SKM-1 treated with dmso at 0.1 percent for 144 hours (cell line): ENCODE results near the gene AMPH.
A peak's percentile ranks its signal among the peaks of the same experiment; 100 is the strongest.

Experiments
- DNase-seq: peaks from one replicate; lab custom pipeline; 2025; ENCODE audit not compliant: unreplicated experiment; lab: John Stamatoyannopoulos, UW

AMPH gene

DNA sequence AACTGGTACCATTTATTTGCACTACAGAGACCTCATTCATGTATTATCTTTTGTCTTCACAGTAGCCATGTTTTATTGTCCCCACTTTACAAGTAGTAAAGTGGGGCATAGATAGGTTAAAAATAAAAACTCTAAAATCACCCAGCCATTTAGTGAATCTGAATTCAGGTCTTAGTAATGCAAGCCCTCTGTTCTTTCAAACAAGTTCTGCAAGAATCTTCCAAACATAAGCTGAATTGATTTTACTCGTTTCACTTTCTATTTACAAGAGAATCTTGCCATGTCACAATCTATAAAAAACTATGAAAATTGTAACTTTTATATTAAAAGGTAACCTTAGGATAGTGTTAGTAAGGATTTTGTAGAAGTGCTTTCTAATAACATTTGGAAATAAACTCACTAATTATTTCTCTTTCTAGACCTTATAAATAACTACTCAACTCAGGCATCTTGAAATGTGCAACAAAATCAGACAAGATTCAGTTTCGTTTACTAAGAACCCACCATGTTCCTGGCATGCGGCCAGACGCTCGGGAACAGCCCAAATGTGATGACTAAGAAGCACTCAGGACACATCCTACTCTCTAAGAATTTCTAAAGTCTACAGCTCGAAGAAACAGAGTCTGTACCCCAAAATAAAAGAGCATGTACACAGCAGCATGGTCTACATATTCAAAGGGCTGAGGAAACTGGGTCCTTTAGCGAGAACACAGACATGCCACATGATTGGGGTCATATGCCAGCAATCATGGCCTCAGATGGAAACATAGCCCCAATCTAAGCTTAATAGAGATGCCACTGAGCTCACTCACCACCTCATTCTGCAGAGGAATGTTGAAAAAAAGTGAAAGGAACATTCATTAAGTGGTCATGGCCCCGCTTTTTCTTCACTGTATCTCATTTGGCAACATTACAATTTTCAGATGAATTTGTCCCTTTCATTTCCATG lies 167.6 kb downstream of the AMPH start:
- DNase-seq = no peak

DNA sequence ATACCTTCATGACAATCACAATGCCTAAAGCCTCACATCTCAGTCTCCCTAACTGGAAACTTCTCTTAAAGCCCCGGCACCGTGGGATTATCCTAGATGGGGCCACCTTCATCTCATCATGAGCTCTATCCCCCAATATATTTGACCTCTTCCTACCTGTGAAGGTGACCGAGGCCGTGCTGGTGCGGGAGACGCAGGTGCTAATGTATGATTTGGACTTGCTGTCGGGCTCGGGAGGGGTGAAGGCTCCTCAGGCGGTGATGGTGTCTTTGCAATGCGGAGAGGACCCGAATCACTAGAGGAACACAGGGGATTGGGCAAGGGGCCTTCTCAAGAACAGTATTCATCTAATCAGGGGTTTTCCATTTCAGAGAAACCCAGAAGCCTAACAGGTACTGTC lies 168.4 kb downstream of the AMPH start:
- DNase-seq = no peak

DNA sequence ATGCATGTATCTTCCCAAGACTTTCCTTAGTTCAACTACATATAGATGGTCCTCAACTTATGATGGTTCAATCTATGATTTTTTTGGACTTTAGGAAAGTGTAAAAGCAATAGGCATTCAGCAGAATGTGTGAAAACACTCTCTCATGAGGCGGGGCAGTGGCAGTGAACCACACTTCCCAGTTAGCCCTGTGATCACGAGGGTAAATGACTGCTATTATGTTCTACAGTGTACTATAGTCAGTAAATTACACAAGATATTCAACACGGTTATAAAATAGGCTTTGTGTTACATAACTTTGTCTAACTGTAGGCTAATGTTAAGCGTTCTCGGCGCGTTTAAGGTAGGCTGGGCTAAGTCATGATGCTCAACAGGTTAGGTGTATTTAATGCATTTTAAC lies 169.3 kb downstream of the AMPH start:
- no peak for DNase-seq

GRCh38 chr7:38453826-38454225 lies 177.3 kb downstream of the AMPH start:
- no peak for DNase-seq

- no peak for DNase-seq
Measured at GRCh38 chr7:38453168-38453567, 178.0 kb downstream of the AMPH start.

- DNase-seq = no peak
Measured at GRCh38 chr7:38452681-38453108, 178.5 kb downstream of the AMPH start.

- no peak for DNase-seq
Measured at GRCh38 chr7:38451840-38452239, 179.3 kb downstream of the AMPH start.

GRCh38 chr7:38448584-38449234 lies 182.5 kb downstream of the AMPH start:
- no peak for DNase-seq

GRCh38 chr7:38448054-38448453 lies 183.1 kb downstream of the AMPH start:
- DNase-seq = no peak

DNA sequence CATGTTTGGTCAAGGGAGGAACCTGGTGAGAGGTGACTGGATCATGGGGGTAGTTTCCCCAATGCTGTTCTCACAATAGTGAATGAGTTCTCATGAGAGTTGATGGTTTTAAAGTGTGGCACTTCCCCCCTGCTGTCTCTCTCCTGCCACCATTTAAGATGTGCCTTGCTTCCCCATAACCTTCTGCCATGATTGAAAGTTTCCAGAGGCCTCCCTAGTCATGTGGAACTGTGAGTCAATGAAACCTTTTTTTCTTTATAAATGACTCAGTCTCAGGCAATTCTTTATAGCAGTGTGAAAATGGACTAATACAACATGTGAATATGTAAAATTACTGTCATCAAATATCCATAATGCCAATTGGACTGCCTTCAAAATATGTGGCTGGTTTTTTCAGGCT lies 192.2 kb downstream of the AMPH start:
- no peak for DNase-seq

DNA sequence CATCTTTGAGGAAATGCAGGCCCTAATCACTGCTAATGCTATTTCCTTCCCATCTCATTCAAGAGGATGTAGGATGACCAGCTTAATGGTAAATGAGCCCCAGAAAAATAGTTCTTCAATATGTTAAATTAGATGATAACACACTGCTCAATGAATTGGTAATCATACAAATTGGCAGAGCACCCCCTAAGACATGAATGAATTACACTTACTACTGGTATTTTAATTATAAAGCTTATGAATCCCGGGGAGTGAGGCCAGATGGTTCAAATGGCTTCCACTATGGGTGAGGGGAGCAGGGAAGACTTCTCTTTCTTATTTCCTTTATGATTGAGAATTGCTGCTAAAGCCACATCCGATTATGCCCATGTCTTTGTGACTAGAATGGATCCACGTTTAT lies 198.5 kb downstream of the AMPH start:
- no peak for DNase-seq

DNA sequence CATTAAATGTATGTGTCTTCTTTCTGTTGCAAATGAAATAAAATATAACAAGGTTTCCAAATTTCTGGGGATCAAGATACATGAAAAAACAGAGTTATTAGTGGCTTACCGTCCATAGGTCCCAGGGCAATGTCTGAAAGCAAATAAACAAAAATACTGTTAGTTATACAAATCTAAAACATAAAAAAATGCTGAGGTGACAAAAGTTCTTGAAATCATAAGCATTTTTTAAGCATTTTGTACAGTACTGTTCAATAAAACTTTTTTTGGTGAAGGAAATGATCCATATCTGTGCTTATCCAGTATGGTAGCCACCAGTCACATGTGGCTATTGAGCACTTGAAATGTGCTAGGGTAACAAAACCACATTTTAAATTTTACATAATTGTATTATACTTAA lies 199.1 kb downstream of the AMPH start:
- no peak for DNase-seq

DNA sequence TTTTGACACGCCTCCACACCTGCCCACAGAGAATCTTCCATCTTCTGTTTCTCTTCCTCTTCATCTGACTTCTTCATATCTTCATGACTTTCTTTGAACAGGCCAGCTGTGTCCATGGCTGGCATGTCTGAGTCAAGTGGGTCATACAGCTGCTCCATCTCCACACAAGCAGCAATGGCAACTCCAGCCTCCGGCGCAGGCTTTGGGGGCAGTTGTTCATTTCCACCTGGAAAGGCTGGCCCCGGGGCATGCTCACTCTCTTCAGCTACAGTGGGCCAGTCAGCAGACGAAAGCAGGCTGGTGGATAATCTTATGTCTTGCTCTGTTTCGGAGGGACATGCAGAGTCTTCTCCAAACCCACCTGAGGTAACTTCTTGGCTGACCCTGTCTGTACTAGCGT lies 202.1 kb downstream of the AMPH start:
- DNase-seq = no peak

GRCh38 chr7:38428041-38428440 lies 203.1 kb downstream of the AMPH start:
- no peak for DNase-seq

DNA sequence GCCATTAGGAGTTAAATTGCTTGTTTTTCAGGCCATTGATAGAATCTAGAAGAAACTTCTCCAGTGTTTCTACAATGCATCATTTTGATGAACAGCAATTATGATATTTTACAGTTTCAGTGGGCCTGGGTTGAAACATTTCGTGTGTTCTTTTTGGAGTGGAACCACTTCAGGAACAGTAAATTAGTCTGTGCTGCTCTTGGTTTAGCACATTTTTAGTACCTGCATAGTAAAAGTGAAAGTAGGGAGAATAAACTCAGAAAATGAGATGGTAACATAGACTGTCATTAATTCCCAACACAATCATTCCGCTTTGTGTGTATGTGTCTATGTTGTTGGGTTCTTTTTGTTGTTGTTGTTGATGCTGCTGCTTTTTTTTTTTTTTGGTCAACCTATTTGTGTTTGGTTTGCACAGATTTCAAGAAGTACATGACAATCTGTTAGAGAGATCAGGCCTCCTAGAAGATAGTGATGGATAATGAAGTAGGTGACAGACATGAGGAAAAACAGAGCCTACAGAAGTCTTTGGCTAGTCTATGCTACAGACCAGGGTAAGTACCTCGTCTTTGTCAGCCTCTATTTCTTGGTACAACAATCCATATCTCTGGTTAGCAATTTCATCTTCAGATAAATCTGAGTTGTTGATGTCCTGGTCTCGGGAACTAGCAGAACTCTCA lies 203.8 kb downstream of the AMPH start:
- no peak for DNase-seq

DNA sequence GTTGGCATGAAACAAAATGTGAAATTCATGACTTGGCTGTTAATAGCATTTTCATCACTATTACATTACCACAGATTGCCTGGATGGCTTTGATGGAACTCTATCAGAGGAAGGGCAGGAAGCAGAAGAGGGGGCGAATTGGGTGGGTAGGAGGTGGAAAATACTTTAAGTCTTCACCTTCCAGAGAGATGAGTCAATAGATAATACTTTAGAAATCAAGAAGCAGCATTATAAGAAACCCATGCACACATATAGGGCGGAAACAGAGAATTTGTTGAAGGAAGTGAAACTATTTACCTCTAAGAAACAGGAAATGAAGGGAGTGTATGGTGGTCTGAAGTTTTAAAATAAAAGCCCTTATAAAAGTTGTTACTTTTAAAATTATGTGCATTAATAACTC lies 205.7 kb downstream of the AMPH start:
- no peak for DNase-seq

GRCh38 chr7:38424750-38425463 lies 206.3 kb downstream of the AMPH start:
- no peak for DNase-seq

DNA sequence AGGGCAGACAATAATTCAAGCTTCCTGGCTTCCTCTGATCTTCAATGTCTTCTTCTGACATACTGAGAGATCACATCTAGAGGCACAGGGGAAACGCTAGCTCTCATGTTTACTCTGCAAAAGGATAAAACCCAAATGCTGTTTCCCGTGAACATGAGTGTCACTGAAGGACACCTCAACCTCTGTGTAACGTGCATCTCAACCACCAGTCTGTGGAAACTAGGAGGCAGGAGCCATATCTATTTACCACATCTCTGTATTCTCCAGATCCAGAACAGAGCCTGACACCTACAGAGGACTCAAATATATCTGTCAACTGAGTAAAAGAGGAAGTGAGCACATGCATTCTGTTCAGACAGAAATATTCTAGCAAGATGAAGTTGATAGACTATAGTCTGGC lies 217.4 kb downstream of the AMPH start:
- DNase-seq = peak; percentile 41

DNA sequence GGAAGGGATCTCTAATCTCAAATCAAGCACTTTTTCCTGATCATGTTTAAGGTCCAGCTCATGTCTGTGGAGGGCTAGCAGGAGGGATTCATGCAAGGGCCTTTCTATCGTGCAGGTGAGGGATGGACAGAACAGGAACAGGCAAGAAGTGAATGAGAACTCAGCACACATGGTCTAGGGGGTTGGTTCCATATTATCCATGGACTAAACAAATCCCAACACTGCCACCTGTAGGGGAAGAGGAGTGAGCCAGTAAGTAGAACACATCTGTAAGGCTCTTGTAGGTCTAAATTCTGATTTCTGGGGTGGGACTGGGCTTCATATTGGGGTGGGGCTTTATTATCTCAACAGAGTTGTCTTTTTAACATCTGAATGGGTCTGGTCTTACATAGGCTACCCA lies 219.8 kb downstream of the AMPH start:
- DNase-seq = no peak

- DNase-seq = no peak
Measured at GRCh38 chr7:38410056-38410455, 221.1 kb downstream of the AMPH start.

DNA sequence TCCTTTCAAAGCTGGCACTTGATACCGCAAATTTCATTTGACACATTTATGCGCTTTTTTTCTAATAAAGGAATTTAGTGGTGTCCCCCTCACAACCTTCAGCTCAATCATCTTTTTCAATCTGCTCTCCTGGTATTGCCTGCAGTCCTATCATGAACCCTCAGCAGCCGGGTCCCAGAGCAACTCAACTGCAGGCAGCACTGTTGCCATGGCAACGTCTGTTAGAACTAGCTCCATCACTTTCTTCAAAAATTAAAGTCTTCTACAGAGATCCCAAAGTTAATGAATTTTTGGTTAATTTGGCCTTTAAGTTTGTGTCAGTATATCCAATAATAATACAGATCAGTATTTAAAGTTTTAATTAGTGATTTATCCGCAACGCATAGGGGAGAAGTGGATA lies 221.6 kb downstream of the AMPH start:
- DNase-seq = no peak
